ENCODE data around the gene FAM221B.

The FAM221B gene

GRCh38 chr9:35828716-35829083 is at the start of gene FAM221B:
FAM221B (minus strand) TSS chr9:35828732; CDS start chr9:35826161, 2,571 bp downstream.
- DNase-seq: no peak

GRCh38 chr9:35872505-35872904 is 44.0 kb upstream of the FAM221B start:
- DNase-seq: no peak

GRCh38 chr9:35871545-35871944 is 43.0 kb upstream of the FAM221B start:
- no peak for DNase-seq

GRCh38 chr9:35870351-35870923 is 41.9 kb upstream of the FAM221B start, which contains the start of gene OR13J1:
OR13J1 (minus strand) TSS chr9:35870401; CDS start chr9:35870401, 0 bp downstream.
- DNase-seq: no peak

- DNase-seq: no peak
These were observed 41.2 kb upstream of the FAM221B start for GRCh38 chr9:35869621-35870216.

GRCh38 chr9:35868933-35869332 is 40.4 kb upstream of the FAM221B start:
- no peak for DNase-seq

- no peak for DNase-seq
These were observed 39.0 kb upstream of the FAM221B start for GRCh38 chr9:35867538-35867937.

- no peak for DNase-seq
These were observed 36.2 kb upstream of the FAM221B start for GRCh38 chr9:35864695-35865255.

GRCh38 chr9:35863583-35863982 is 35.1 kb upstream of the FAM221B start:
- DNase-seq: no peak

GRCh38 chr9:35862328-35862727 is 33.8 kb upstream of the FAM221B start:
- DNase-seq: no peak

- DNase-seq: no peak
These were observed 32.8 kb upstream of the FAM221B start for GRCh38 chr9:35861161-35861897.

GRCh38 chr9:35859990-35860339 is 31.4 kb upstream of the FAM221B start:
- no peak for DNase-seq

- DNase-seq: peak in 1 of 2 experiments; percentile 17
These were observed 30.9 kb upstream of the FAM221B start for GRCh38 chr9:35859310-35859989.

GRCh38 chr9:35858458-35858857 is 29.9 kb upstream of the FAM221B start:
- DNase-seq: no peak

GRCh38 chr9:35856882-35857281 is 28.4 kb upstream of the FAM221B start:
- no peak for DNase-seq

GRCh38 chr9:35856206-35856605 is 27.7 kb upstream of the FAM221B start:
- no peak for DNase-seq

GRCh38 chr9:35854091-35854762 is 25.7 kb upstream of the FAM221B start:
- no peak for DNase-seq

- no peak for DNase-seq
These were observed 24.6 kb upstream of the FAM221B start for GRCh38 chr9:35852876-35853865.

GRCh38 chr9:35852267-35852815 is 23.8 kb upstream of the FAM221B start:
- DNase-seq: no peak

GRCh38 chr9:35847792-35848572 is 19.4 kb upstream of the FAM221B start:
- no peak for DNase-seq

Measured in SHP77 (cell line).